ENCODE data around the gene TACR1. TPM values are rescaled to one million over a fixed set of nuclear protein-coding genes. Genes with fewer than 3 reads are reported as not detected.

The TACR1 gene
- total and polyA plus RNA-seq, 2 experiments from 2014 or later = 3.5 to 7.3 TPM

- Histone ChIP-seq H4K20me1 (replicated peaks; ENCODE audit: insufficient read depth) (no peaks in the 10 kb centered on the region), H3K4me2 (no peak overlapping the region), H3K27ac (ENCODE audit: low read depth) (no peak overlapping the region), H3K79me2 (replicated peaks; ENCODE audit: insufficient read depth) (no peaks in the 10 kb centered on the region), H3K4me3 (no peak overlapping the region), H3K4me1 (ENCODE audit: insufficient read depth) (no peaks in the 10 kb centered on the region), H3K27me3 (ENCODE audit: insufficient read depth) (no peaks in the 10 kb centered on the region), H2AFZ (no peak overlapping the region), H3K36me3 (ENCODE audit: insufficient read depth) (no peaks in the 10 kb centered on the region), H3K9me2 (ENCODE audit: insufficient read depth) (no peaks in the 10 kb centered on the region), H3F3A (replicated peaks; ENCODE audit: low read depth) (no peaks in the 10 kb centered on the region)
- Mint-ChIP-seq H3K27me3 (ENCODE audit: insufficient read depth, low read depth, poor library complexity) (peaks cover 3% of the 10 kb centered on the region), H3K4me1 (no peaks in the 10 kb centered on the region; the same call in 2 of the 3 replicates), H3K36me3 (ENCODE audit: low read depth) (no peaks in the 10 kb centered on the region), H3K27ac (no peak overlapping the region), H3K4me3 (no peak overlapping the region), H3K9me3 (no peaks in the 10 kb centered on the region)
- TF ChIP-seq ETS1 (IDR thresholded peaks at IDR 0.05) = no peak
- TF ChIP-seq ZNF331 (CRISPR knock-in tag; IDR thresholded peaks at IDR 0.05; ENCODE audit: low read depth) = no peak
- TF ChIP-seq EZH2phosphoT487 (IDR thresholded peaks at IDR 0.05; ENCODE audit: unreplicated experiment) = no peak
- TF ChIP-seq ZNF462 (CRISPR knock-in tag; IDR thresholded peaks at IDR 0.05) = no peak
- no peak for TF ChIP-seq JUNB (IDR thresholded peaks at IDR 0.05; ENCODE audit: unreplicated experiment)
- ATAC-seq (no peak), DNase-seq (ENCODE audit: low spot score) (no peak)
Measured at GRCh38 chr2:75138528-75138927, 60.8 kb downstream of the TACR1 start.

All from GM23338 (cell line).